Measurements from ENCODE around the gene CAPZB. TPM values are rescaled to one million over a fixed set of nuclear protein-coding genes. Genes with fewer than 3 reads are reported as not detected.

CAPZB gene
- total RNA-seq, 1 donor from 2014 or later = 222 TPM

DNA sequence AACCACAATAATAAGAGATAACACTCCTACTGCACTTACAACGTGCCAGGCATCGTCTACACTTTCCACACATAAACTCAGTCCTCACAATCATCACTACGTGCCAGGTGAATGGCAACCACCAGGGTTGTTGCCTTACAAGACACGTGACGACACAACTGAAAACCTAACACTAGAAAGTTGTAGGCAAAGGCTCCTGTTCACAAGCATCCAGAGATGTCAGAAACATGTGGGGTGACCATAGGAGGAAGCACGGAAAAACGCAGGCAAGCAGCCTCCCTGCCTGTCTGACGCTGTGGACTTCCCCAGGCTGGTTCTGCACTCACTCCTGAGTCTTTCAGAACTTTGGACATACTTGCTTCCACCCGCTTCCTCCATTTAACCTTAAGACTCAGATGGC is 7.0 kb downstream of the CAPZB start:
- intact Hi-C loops (cut with DNase I) = no loop called here
- ATAC-seq (ENCODE audit: poor library complexity) (peak; percentile 23), DNase-seq (no peak)

DNA sequence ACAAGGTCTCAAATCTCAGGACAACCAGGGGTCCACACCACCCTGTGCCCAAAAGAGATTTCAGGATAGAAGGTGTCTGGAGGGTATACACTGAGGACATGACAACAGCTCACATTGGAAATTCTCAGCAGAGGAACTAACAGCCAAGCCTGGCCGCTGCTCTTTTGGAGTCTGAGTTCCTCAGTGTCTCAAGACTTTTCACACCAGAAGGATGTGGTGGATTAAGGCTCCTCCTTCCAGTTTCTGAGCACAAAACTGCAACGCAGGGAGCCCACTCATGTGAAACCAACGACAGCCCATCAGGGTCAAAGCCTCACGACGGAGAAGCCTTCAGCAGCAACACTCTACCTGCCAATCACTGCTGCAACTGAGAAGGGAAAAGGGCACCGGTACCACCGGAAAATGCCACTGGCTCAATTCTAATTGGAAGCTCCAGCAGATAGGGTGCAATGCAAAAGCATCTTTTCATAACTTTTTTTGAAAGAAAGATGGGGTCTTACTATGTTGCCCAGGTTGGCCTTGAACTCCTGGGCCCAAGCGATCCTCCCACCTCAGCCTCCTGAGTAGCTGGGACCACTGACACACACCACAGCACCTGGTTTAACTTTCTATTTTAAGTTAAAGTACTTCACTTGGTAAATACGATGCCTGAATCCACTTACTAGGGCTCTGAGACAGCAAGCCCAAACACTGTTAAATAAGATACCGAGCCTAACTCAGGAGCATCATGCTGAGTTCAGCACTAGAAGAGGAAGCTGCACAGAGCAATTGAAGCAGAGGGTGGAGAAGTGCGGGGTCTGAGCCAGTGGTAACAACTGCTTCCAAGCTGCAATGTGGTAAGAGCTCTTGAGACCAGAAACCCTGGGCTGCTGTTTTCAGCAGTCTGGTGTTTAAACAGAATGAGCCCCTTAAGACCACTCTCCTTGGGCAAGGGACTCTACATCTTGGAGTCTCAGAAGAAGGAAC is 7.8 kb downstream of the CAPZB start:
- DNase-seq = no peak
- peak; percentile 54 for ATAC-seq (ENCODE audit: poor library complexity)

DNA sequence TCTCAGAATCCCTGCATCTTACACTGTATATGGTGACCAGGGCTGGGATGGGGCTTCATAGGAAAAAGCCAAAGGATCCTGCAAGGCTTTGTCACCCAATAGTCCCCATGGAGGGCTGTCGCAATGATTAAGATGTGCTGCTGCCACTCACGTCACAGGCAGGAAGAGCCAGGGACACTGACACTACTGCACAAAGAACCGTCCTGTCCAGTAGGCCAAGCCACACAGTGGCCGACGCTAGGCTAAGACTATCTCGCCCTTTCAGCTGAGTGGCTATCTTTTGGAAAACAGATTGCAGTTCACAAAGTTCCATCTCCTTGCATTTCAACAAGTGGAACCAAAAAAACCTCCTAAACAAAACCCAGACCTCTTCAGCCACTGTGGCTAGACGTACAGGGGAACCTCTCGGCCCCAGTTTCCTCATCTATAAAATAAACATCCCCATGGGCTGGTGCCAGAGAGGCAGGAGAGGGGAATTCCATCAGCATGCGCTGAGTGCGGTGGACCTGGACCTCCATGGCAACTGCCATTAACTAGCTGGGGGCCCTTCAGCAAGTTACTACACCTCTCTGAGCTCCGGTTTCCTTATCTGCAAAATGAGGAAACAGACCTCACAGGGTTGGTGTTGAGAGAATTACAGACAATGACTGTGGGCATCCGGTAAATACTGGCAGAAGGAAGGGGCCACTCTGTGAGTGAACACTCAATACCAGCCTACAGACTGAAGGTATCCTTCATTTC is 8.7 kb downstream of the CAPZB start:
- ATAC-seq (ENCODE audit: poor library complexity) (peak; percentile 10), DNase-seq (no peak)
- intact Hi-C loops (cut with DNase I) = no loop called here

More for the DNA sequence above, 7.8 kb downstream of the CAPZB start:
- intact Hi-C loops (cut with DNase I) = no loop called here

DNA sequence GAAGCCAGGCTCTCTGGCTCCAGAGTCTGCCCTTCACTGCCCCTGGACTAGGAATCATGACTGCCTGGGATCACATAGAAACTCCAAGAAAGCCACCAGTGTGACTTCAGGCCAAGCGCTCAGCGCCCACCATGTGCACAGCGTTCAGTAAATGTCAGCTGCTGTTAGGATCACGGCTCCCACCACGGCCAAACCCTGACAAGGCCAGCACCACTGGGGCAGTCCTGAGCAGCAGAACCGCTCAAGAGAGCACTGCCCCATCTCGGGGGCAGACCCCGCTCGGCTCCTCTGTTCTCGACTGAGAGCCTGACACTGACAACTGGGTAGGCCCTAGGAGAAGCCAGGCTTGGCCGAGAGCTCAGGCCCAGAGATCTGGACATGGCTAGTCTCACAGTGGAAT is 10.0 kb downstream of the CAPZB start:
- DNase-seq = no peak
- intact Hi-C loops (cut with DNase I) = no loop called here
- no peak for ATAC-seq (ENCODE audit: poor library complexity)

DNA sequence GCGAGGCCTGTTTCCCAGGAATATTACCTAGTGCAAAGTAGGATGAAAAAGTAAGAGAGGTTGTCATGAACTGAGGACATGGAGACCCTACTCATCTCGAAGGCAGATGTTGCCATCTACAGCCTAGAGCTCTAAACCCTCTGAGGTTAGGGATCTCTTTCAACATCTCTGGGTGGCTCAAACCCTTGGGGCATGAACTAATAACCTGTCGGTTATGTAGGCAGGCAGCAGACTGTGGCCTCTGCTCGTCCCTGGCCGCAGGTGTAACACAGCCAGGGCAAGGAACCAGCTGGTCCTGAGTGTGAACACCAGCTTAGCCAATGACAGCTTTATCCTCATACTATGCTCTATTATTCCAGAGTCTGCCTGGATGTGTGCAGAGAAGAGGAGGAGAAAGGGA is 13.2 kb downstream of the CAPZB start:
- no peak for DNase-seq
- intact Hi-C loops (cut with DNase I) = no loop called here
- ATAC-seq (ENCODE audit: poor library complexity) = no peak

DNA sequence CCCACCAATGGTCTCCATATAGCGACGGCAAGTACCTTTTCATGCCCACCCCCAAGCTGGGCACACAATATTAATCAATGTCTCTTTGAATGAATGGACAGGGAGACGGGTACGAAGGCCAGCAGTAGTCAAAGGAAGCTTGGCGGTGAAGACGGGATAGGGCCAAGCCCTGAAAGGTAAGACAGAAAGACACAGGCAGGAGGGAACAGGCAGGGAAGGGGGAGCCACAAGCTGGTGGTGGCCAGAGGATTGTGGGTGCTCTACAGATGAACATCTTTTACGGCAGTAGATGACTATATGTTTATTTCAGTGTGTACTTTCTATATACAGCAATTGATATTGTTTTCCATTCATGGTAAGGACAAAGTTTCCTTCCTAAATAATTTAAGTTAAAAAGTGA is 16.3 kb downstream of the CAPZB start:
- DNase-seq = no peak
- no peak for ATAC-seq (ENCODE audit: poor library complexity)
- intact Hi-C loops (cut with DNase I) = no loop called here

DNA sequence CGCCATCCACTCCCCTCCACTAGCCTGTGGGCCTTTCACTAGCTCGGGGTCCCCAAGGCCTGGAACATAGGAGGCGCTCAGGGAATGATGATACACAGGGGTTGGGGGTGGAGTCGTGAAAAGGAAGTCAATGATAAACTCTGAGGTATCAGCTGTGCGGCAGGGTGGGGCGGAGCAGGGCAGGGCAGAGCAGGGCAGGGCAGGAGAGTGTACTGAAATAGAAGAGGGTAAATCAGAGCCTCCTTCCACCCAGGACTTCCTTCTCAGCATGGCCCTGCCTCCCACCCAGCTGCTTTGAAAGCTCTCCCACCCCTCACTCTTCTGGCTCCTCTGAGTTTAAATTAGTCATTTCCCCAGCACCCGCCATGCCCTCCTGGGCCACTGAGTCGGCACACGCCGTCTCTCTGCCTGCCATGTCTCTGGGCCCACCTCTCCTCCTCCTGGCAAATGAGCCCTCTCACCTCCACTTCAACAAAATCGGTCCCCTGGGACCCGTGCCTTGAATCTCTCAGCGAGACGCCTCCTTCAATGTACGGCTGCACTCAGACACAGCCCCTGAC is 16.9 kb downstream of the CAPZB start:
- intact Hi-C loops (cut with DNase I) = no loop called here
- ATAC-seq (ENCODE audit: poor library complexity) (peak; percentile 41), DNase-seq (peak; percentile 62)

DNA sequence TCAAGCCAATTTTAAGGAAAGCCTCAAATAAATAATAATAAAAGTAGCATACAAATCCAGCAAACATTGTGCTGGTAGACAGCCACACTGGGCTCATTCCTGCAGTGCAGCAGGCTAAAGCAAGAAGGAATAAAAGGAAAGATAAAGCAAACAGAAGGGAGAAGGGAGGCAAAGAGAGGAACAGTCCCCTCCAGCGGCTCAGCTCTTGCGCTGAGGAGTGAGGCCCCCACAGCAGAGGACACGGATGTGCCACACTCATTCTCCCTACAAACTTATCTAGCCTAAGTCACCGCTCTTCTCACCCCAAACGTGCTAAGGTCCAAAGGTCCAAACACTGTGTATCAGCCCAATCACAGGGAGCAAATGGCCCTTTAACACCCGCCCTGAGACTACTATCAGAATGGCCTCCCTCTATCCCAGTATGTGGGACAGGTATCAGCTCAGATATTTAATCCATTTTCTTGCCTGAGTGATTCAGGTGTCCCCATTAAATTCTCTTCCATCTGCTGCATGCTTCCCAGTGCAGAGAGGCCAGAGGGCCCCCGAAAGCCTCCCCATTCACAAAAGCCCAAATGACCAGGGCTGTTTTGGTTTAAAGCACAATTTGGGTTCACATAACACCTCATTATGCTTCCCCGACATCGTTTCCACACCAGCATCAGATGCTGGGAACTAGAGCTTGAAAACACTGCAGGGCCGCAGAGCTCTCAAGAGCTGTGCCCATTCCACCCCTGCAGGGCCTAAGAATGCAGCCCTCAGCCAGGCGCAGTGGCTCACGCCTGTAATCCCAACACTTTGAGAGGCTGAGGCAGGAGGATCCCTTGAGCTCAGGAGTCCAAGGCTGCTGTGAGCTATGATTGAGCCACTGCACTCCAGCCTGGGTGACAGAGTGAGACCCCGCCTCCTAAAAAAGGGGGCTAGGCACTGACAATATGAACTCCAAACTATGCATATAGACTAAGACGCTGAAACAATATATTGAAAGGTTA is 17.8 kb downstream of the CAPZB start:
- DNase-seq (no peak), ATAC-seq (ENCODE audit: poor library complexity) (no peak)
- intact Hi-C loops (cut with DNase I) = no loop called here

DNA sequence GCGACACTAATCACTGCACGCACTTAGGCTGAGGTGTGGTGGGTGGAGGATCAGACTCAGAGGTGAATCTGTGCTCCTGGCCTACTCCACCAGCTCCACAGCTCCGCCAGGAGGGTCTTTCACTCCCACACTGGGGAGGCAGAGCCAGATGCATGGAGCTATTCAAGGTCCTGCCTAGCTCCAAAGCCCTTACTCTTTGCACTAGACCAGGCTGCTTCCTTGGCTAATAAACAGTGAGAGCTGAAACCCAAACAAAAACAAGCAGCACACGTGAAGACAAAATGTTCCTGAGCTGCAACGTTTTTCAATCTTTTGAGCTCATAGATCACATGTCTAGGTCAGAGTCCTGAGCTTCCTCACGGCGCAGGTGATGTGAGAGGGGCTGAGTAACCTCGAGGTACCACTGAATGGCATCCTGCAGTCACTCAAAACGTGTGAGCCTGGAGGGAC is 19.2 kb downstream of the CAPZB start:
- DNase-seq (no peak), ATAC-seq (ENCODE audit: poor library complexity) (no peak)
- intact Hi-C loops (cut with DNase I) = no loop called here

DNA sequence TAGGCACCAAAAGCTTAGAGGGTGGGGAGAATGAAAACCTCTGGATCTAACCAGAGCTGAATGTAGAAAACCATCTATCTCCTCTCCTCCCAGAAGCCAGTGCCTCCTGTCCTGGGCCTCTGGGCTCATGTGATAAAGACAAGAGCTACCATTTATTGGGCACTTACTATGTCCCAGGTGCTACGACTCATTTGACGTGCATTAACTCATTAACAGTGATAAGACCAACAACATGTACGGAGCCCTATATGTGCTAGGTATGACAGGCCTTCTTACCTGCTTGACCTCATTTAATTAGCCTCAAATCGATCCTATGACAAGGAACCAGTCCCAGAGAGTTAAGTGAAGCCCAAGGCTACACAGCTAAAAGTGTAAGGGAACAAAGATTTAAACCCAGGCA is 19.7 kb downstream of the CAPZB start:
- no peak for ATAC-seq (ENCODE audit: poor library complexity)
- DNase-seq = no peak
- intact Hi-C loops (cut with DNase I) = no loop called here

DNA sequence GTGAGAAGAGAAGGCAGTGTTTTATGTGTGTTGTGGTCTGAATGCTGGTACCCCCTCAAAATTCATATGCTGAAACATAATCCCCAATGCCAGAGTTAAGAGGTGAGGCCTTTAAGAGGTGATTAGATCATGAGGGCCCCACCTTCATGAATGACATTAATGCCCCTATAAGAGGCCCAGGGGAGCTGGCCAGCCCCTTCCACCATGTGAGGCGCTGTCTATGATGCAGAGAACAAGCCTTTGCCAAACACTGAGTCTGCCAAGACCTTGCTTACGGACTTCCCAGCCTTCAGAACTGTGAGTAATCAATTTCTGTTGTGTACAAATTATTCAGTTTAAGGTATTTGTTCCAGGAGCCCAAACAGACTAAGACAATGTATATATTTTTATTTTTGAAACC is 20.2 kb downstream of the CAPZB start:
- intact Hi-C loops (cut with DNase I) = no loop called here
- no peak for DNase-seq
- peak; percentile 35 for ATAC-seq (ENCODE audit: poor library complexity)

DNA sequence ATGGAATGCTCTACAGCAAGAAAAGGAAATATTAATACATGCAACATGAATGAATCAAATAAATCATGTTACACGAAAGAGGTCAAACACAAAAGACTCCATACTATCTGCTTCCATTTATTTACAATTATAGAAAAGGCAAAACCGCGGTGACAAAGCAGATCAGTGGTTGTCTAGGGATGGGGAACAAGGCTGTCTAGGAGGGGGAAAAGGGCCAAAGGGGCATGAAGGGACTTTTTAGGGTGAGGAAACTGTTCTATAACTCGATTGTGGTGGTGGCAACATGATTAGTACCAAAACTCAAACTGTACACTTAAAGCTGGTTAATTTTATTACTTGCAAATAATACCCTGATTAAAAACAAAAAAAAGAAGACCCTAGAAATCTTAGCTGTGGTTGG is 20.6 kb downstream of the CAPZB start:
- ATAC-seq (ENCODE audit: poor library complexity) (no peak), DNase-seq (no peak)
- intact Hi-C loops (cut with DNase I) = no loop called here

DNA sequence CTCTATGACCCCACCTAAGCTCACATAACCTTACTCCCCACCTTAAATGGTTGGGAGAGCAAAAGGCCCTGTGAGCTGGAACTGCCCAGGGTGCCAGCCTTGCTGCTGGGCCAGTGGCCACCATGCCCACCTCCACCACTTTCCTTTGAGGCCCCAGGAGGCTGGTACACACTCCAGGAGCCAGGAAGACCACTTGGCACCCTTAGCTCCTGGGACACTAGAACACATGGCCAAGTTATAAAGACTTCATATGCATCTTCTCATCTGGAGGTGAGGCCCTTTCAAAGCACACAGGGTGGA is 21.9 kb downstream of the CAPZB start:
- ATAC-seq (ENCODE audit: poor library complexity) (no peak), DNase-seq (no peak)
- intact Hi-C loops (cut with DNase I) = no loop called here

DNA sequence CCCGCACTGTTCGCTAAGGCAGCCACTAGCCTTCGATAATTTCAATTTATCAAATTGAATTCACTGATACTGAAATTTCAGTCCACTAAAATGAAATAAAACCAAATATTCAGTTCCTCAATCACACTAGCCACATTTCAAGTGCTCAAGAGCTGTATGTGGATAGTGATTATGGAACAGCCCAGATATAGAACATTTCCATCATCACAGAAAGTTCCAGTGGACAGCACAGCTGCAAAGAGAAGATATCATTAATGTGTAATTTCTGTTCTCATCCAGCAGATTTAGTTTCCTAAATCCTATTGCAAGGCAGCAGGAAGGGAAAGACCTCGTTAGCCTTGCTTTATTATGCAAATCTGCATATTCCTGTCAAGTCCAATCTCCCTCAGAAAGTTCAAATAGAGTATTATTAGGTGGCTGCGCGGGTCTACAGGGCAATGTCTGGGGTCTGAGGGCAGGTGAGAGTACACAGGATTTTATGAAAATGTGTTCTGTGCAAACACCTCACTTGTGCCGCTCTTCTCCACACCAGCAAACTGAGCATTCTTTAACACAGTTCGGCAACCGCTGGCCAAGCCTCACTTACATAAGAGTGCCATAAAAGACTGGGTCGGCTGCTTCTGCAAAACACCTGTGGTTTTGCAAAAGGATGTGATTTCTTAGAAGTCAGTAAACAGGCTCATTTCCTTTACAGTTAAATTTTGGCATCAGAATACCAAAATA is 22.4 kb downstream of the CAPZB start:
- DNase-seq (no peak), ATAC-seq (ENCODE audit: poor library complexity) (no peak)
- intact Hi-C loops (cut with DNase I) = no loop called here

DNA sequence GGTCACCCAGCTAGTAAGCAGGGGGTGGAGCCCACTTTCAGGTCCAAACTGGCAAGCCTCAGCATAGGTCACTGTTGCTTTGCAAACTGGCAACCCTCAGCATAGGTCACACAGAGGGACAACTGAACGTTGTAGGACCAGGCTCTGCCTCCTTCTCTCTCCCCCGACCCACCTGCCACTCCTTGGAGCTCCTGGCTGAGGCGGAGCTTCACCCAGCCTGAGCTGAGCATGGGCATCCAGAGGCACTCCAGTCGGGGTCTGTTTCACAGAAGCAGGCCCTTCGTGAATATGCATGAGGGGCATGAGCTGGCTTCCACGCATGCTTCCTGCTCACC is 24.2 kb downstream of the CAPZB start:
- DNase-seq (no peak), ATAC-seq (ENCODE audit: poor library complexity) (no peak)
- intact Hi-C loops (cut with DNase I) = no loop called here

DNA sequence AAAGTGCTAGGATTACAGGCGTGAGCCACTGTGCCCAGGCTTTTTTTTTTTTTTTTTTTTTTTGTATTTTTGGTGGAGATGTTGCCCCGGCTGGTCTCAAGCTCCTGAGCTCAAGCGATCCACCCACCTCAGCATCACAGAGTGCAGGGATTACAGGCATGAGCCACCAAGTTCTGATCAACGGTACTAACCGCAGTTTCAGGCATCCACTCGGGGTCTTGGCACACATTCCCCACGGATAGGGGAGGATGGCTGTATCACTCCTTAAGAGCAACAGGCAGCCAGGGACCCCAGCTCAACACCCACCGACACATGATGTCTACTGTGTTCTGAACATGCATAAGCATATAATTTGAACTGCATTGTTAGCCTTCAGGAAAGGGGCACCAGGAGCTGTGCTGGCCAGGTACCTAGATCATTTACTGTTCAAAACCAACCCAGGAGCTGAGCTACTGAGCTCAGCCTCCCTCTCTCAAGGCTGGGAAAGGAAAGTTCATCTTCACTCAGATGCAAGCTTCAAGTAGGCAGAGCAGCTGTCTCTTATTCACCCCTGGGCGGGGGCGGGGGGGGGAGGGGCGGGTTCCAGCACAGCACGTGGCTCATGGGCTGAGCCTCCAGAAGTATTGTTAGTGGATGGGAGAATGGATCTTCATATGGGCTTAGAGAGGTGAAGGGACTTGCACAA is 24.7 kb downstream of the CAPZB start:
- DNase-seq = no peak
- ATAC-seq (ENCODE audit: poor library complexity) = no peak
- intact Hi-C loops (cut with DNase I) = no loop called here

DNA sequence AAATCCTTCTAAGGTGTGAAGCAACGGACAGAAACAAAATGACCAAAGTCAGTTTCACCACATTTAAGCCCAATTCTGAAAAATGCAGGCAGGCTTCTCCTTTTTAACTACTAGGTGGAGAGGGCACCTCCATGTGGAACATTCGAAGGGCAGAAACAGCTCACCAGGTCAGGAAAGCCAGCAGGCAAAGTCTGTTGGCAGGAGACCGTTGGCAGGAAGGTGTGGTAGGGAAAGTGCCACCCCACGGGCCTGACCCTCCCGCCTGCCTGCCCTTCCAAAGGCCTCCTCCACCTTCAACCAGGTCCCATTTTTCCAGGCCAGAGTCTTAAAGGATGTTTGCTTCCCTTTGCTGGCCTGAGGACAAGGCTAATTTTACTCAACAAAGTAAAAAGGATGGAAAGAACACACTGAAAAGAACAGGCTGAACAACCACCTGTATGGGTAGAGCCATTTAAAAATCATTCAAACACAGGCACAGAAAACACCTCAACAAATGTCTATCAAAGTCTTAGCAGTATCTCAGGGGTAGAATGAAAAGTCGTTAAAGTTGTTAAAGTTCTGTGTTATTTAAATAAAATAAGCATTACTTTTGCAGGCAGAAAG is 26.4 kb downstream of the CAPZB start:
- intact Hi-C loops (cut with DNase I) = no loop called here
- ATAC-seq (ENCODE audit: poor library complexity) (peak; percentile 74), DNase-seq (peak; percentile 63)
